NOMO-1 (cell line): ENCODE measurements around the gene LTF.
"Not testable (repeated sequence)": the region's sequence is repeated elsewhere in the genome, so short reads cannot be mapped to it uniquely, and the experiment has no call there.

Experiments used
- DNase-seq, 2 experiments: peaks; one replicate each; lab custom pipeline; 2025; ENCODE audit not compliant: unreplicated experiment in 2 of 2; lab: John Stamatoyannopoulos, UW

LTF gene

DNA sequence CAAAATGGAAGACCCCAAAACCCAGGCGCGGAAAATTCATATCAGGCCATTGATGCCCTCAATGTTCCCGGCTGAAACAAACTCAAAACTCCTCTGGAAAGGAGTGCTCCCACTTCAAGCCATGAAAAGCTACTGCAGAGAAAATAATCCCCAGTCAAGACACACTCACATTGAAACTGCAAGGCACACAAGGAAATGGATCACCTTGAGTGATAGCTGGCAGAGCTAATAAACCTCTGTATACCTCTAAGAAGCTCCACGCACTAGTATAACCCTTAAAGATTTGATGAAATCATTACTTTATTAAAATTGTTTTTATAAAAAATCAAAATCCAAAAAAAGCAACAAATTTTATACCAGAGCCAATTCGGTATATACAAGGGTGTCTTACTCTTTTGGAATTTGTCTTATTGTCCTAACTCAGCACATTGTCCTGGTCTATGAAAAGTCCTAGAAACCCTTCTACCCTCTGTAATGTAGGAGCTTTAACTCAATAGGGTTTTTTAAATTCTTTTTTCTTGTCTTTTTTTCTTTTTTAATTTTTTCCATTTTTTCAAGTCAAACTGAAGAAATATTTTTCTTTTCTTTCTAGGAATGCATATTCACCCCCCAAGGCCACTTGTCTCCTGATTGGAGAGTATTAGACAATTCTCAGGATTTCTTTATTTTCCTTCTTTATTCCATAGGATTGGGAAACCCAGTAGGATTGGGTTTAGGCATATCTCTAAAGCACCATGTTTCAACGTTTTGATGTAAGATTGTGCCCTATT is 66.3 kb downstream of the LTF start:
- DNase-seq = no peak

DNA sequence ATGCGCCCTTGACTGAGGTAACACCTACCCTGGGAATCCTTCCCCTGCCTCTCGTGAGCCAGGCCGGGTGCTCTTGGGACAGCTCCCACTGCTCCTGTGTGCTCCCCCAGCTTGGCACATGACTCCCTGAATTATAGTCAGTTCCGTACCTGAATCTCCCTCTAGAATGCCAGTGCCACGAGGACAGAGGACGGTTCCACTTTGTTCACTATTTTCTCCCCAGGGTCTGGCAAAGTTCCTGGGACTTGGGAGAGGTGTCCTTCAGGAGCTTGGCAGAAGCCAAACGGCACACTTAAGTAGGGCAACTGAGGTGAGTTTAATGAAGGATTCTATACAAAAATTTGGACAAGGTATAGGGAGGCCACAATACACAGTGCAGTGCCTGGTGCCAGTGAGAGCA is 67.6 kb downstream of the LTF start:
- no peak for DNase-seq

DNA sequence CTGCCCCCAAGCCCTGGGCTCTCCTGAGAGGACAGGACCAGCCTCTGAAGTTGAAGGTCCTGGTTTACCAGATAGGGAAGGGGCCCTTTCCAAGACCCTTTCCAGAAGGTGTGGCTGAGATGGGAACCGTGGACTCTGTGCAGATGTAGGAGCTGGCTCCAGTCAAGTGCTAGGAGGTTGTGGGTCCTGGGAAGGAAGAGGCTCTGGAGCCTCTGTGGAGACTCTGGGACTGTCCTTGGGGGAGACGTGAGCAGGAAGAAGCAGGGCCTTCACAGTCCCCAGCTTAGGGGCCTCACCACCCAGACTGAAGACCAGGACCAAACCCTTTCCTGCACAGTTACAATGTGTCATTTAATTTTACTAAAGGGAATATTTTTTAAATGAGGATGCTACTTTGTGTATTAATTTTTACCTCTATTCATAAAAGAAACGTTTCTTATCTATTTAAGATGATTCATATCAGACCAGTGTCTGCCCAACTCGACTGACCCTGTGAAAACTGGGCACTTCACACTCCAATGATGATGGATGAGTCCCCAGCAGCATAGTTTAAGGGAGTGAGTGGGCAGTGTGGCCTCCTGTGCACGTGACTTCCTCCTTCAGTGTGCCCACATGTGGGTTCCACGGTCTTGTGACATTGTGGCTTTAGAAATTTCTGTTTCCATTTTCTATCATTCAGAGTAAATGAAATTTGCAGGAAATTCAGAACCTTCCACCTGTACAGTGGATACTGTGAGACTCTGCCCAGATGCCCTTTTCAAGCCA is 68.8 kb downstream of the LTF start:
- DNase-seq = peak; percentile 22 to 38

DNA sequence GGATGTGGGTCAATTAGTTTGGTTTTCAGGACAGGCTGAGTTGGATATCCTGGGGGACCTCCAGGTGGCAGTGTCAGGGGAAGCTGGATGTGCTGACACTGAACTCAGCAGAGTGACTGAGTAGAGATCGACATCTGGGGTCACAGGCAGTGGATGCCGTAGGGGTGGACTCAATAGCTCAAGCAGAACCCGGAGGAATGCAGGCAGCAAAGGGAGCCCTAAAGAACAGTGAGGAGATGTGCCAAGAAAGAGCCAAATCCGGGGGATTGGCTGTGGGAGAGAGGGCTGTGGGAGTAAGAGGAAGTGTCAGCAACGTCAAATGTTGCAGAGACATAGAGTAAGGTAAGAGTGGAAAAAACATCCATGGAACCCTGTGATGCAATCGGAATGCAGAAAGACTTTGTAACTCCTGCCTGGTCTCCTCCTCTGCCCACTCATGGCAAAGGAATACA is 69.5 kb downstream of the LTF start:
- DNase-seq = peak in 1 of 2 experiments; percentile 35

DNA sequence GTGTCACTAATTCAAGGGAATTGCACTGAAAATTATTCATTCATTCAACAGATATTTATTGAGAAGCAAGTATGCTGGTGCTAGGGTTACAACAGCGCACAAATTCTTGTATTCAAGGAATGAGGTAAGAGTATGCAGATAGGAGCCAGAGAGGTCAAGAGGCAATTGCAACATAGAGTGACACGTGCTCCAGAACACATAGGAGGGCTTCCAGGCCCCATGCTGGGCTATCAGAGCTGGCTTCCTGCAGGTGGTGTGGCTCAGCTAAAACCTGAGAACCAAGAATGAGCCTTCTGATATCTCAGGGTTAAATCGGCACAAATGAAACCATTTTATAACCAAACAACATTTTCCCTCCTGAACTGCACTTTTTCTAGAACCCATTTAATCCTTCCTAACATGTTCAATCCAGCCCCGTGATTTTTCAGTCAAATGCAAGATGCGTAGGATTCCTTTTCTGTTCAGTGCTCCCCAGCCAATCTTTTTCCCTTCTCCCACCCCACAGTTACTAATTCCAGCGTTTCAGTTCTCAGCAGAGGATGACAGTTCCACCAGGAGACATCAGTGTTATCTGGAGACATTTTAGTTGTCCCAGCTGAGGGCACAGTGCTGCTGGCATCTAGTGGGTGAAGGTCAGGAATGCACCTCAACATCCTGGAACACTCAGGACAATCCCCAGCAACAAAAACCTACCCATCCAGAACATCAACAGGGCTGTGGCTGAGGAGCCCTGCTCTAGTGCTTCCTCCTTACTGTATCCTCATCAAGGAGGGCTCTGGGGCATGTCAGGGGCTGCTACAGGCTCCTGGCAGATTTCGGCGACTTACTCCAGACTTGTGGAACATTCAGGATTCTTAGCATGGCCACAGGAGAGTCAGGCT is 70.9 kb downstream of the LTF start:
- peak; percentile 61 to 81 for DNase-seq

DNA sequence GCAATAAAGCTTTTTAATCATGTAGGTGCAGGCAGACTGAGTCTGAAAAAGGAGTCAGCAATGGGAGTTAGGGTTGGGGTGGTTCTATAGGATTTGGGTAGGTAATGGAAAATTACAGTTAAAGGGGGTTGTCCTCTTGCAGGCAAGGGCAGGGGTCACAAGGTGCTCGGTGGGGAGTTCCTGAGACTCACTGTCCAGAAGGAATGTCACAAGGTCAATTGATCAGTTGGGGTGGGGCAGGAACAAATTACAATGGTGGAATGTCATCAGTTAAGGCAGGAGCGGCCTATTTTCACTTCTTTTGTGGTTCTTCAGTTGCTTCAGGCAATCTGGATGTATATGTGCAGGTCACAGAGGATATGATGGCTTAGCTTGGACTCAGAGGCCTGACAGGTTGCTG is 71.7 kb downstream of the LTF start:
- no peak for DNase-seq

DNA sequence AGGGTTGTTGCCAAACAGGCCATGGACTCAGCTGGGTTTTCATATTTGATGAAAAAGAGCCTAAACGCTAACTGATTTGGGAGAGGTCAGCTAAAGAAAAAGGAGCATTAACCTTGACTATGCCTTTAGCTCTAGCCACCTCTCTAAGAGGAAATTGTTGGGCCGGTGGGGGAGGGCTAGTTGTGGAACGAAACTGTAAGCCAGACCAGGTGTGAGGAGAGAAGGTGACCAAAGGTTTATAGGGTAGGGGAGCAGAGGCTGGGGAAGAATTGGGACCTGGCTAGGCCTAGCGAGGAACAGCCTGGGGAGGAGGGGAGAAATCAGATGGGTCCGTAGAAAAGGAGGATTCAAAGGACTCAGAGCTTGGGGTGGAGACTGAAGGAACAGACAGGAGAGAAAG is 73.2 kb downstream of the LTF start:
- not testable (repeated sequence) for DNase-seq

DNA sequence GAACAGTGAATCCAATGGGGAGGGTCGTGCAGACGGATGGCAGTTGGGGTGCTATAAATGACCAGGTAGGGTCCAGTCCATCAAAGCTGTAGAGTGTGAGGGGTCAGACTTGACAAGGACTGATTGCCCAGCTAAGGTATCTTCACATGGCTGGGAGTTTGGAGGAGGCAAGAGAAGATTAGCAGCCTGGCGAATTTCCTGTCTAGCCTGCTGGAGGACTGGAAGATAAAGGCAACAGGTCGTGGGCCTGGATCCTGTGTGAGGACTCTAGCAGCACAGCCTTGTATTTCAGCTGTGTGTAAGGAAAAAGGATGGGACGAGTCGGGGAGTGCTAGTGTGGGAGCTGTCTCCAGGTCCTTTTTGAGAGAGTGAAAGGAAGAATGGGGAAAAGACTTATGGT is 75.4 kb downstream of the LTF start:
- DNase-seq = no peak

DNA sequence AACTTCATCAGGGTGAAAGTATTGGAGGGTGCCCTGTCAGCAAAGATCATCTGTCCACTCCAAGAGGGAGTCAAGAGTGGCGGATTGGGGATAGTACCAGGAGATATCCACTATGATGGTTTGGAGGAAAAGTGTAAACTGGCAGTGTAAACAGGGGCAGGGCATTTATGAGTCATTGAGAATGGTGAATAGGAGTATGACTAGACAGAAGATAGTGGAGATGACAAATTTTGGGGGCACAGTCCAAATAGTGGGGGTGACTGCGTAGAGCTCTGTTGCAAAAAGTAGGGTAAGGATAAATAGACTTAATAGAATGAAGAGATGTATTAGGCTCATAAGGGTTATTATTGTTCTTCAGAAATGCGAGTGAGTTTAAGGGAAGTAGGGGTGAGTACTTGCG is 75.9 kb downstream of the LTF start:
- DNase-seq = not testable (repeated sequence)

DNA sequence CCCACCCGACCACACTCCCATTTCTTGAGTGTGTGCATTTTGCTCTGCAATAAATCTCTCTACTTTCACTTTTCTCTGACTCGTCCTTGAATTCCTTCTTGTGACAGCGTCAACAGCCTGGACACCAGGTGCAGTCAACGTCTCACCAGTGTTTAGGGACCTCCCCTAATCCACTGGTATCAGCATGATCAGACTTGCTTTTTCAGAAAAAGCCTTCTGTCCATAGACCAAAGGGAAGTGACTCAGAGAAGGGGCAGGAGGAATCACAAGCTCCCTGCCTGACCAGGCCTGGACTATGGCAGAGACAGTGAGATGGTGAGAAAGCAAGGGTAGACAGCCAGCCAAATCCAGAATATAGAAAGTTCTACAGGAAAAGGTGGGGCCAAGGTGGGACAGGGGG is 78.5 kb downstream of the LTF start:
- peak; percentile 30 to 72 for DNase-seq
